ENCODE measurements around the gene CHRNE.

- TF ChIP-seq SIN3A (IDR thresholded peaks at IDR 0.05; ENCODE audit: borderline replicate concordance, low read depth, low read length) (no peak), CTCF (CRISPR knock-in tag; IDR thresholded peaks at IDR 0.05) (no peak), ZNF281 (CRISPR knock-in tag; IDR thresholded peaks at IDR 0.05; ENCODE audit: borderline replicate concordance) (no peak), MZF1 (CRISPR knock-in tag; IDR thresholded peaks at IDR 0.05; ENCODE audit: borderline replicate concordance) (no peak)
These were observed 9.0 kb downstream of the CHRNE start for GRCh38 chr17:4893721-4894560.
